Limb (tissue), 2 donors: Measurements from ENCODE around the gene HK2.
"Not testable (repeated sequence)": the region's sequence is repeated elsewhere in the genome, so short reads cannot be mapped to it uniquely, and the experiment has no call there.

Experiments used
- DNase-seq, 2 donors: peaks; one replicate each; pipeline ENCODE4 v3.0.0-alpha.2; 2016; ENCODE audit errors: extremely low spot score in 2 of 2

Gene HK2

GRCh38 chr2:74895001-74895400 lies 61.1 kb downstream of the HK2 start:
- no peak for DNase-seq

- DNase-seq, result no peak
These were observed 62.3 kb downstream of the HK2 start for GRCh38 chr2:74896232-74896631.

GRCh38 chr2:74900225-74900624 lies 66.3 kb downstream of the HK2 start:
- DNase-seq, result not testable (repeated sequence)

- DNase-seq, result no peak
These were observed 68.4 kb downstream of the HK2 start for GRCh38 chr2:74902281-74902860.

- no peak for DNase-seq
These were observed 72.5 kb downstream of the HK2 start for GRCh38 chr2:74906395-74906794.

- DNase-seq, result not testable (repeated sequence)
These were observed 73.6 kb downstream of the HK2 start for GRCh38 chr2:74907560-74907959.

GRCh38 chr2:74908748-74909444 lies 75.0 kb downstream of the HK2 start:
- no peak for DNase-seq

GRCh38 chr2:74910245-74910644 lies 76.3 kb downstream of the HK2 start:
- DNase-seq, result no peak

- no peak for DNase-seq
These were observed 77.1 kb downstream of the HK2 start for GRCh38 chr2:74911061-74911460.

- no peak for DNase-seq
These were observed 81.8 kb downstream of the HK2 start for GRCh38 chr2:74915743-74916142.

- DNase-seq, result no peak
These were observed 82.5 kb downstream of the HK2 start for GRCh38 chr2:74916394-74916793.

GRCh38 chr2:74917702-74918619 lies 84.0 kb downstream of the HK2 start:
- no peak for DNase-seq

GRCh38 chr2:74919827-74920226 lies 85.9 kb downstream of the HK2 start:
- DNase-seq, result peak; percentile 25 to 83

GRCh38 chr2:74921236-74921736 lies 87.4 kb downstream of the HK2 start:
- no peak for DNase-seq

GRCh38 chr2:74922592-74923227 lies 88.8 kb downstream of the HK2 start:
- DNase-seq, result no peak

- no peak for DNase-seq
These were observed 90.7 kb downstream of the HK2 start for GRCh38 chr2:74924463-74925265.

GRCh38 chr2:74925361-74925786 lies 91.4 kb downstream of the HK2 start:
- no peak for DNase-seq

- DNase-seq, result no peak
These were observed 93.7 kb downstream of the HK2 start for GRCh38 chr2:74927621-74928020.

- DNase-seq, result no peak
These were observed 97.0 kb downstream of the HK2 start for GRCh38 chr2:74930811-74931486.

- no peak for DNase-seq
These were observed 98.0 kb downstream of the HK2 start for GRCh38 chr2:74931940-74932339.
